Testis (tissue), 3 donors: ENCODE results near the gene DDX31. TPM values are rescaled to one million over a fixed set of nuclear protein-coding genes. Genes with fewer than 3 reads are reported as not detected.

Source experiments
- DNase-seq: peaks from one replicate; pipeline ENCODE4 v3.0.0-alpha.2; 2019
- H3K27ac ChIP-seq, 2 donors: fragments of 200-600 bp; sonication (generic); one replicate each; pipeline ENCODE4 v1.5.1; 2019
- H3K27me3 ChIP-seq: fragments of 200-600 bp; sonication (generic); one replicate; pipeline ENCODE4 v1.5.1; 2019
- H3K36me3 ChIP-seq: fragments of 200-600 bp; sonication (generic); one replicate; pipeline ENCODE4 v1.5.1; 2017; ENCODE audit warnings: low read depth; ENCODE audit errors: missing control alignments
- H3K4me1 ChIP-seq: fragments of 200-600 bp; sonication (generic); one replicate; pipeline ENCODE4 v1.5.1; 2019
- H3K4me3 ChIP-seq, 2 donors: fragments of 200-600 bp; sonication (generic); one replicate each; pipeline ENCODE4 v1.5.1; 2017 to 2019
- H3K9me3 ChIP-seq: fragments of 200-600 bp; sonication (generic); one replicate; pipeline ENCODE4 v1.5.1; 2017
- CTCF ChIP-seq, 3 experiments: fragments of 450-650 bp in 2 of 3; fragments of 200-600 bp in 1 of 3; sonication (generic) in 1 of 3; IDR thresholded peaks; one replicate each; pipeline ENCODE4 v1.5.1; 2016 to 2019; ENCODE audit warnings: antibody characterized with exemption in 3 of 3, mild to moderate bottlenecking in 2 of 3, moderate library complexity in 1 of 3
- POLR2A ChIP-seq: fragments of 450-650 bp; IDR thresholded peaks from one replicate; pipeline ENCODE4 v1.6.1; 2017; ENCODE audit warnings: antibody characterized with exemption, mild to moderate bottlenecking, moderate library complexity
- WGBS, 2 donors: methylation state at CpG; one replicate each; pipeline ENCODE4 v1.1.5; 2018; 5-methylcytosine and 5-hydroxymethylcytosine counted together
- intact Hi-C: fragments of 100-400 bp; cut with DNase I; formaldehyde crosslinking; loops from one replicate; pipeline ENCODE4 v1.15.1; 2023; ENCODE audit warnings: low total_unique reads
- polyA plus RNA-seq: library from polyadenylated mRNA; stranded (reverse); fragments of 350-450 nt; fragmentation: Illumina TruSeq; extraction: RNeasy Lipid Tissue Mini Kit (QIAGEN cat#74804); gene quantifications from one replicate; pipeline ENCODE4 v1.2.3, GENCODE V29; 2014; ENCODE audit warnings: low read depth, low replicate concordance; ENCODE audit not compliant: insufficient read depth
- total RNA-seq, 2 donors: library from RNA; depleted of rRNA; stranded (reverse); fragments of >200 nt; gene quantifications; one replicate each; pipeline ENCODE4 v1.2.3, GENCODE V29; 2016

The DDX31 gene
- total and polyA plus RNA-seq, 3 donors from 2014 or later, result 17.9 to 24.2 (median 21.1) TPM

DNA sequence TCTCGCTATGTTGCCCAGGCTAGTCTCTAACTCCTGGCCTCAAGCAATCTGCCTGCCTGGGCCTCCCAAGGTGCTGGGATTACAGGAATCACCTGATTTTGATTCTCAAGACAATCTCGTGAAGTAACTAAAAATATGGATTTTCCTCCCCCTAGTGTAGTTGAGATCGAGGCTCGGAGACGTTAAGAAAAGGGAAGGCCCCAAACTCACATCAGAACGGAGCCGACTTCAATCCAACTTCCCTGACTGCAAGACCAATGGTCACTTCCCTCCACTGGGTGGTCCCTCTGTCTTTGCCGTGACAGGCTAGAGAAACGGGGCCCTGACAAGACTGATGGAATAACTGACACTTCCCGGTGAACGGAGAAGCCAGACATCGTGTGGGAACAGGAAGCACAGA is 59.1 kb downstream of the DDX31 start:
- intact Hi-C loops, result no loop called here
- H3K36me3 ChIP-seq, result no peaks in the 10 kb centered on the region

DNA sequence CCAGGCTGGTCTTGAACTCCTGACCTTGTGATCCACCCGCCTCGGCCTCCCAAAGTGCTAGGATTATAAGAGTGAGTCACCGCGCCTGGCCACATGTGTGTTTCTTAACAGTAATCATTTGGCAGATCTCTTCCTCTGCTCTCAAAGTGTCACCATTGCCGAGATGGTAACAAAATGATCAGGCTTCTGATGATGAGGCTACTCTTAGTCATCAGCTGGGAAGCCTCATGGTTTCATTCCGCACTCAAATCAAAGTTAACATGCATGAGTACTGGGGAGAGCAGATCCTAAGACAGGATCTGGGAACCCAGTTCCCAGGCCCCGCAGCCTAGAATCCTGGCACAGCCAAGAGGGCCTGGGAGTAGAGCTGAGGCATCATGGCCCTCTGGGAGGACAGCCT is 60.0 kb downstream of the DDX31 start:
- intact Hi-C loops, result no loop called here
- WGBS, 2 donors, result 82% methylated on average over 6 to 7 of the region's 7 CpGs
- H3K36me3 ChIP-seq, result no peaks in the 10 kb centered on the region
- no peaks in the 10 kb centered on the region for H3K27me3 ChIP-seq
- no peak overlapping the region for H3K27ac ChIP-seq
- no peak for TF ChIP-seq CTCF (IDR thresholded peaks at IDR 0.05)
- TF ChIP-seq POLR2A, result no peak
- no peaks in the 10 kb centered on the region for H3K4me1 ChIP-seq
- no peak overlapping the region for H3K4me3 ChIP-seq
- no peaks in the 10 kb centered on the region for H3K9me3 ChIP-seq
- DNase-seq, result no peak

More for the DNA sequence above, 59.1 kb downstream of the DDX31 start:
- H3K9me3 ChIP-seq, result no peaks in the 10 kb centered on the region
- H3K4me1 ChIP-seq, result no peaks in the 10 kb centered on the region
- H3K27ac ChIP-seq, result no peak overlapping the region
- no peak for TF ChIP-seq POLR2A
- no peak for TF ChIP-seq CTCF (IDR thresholded peaks at IDR 0.05)
- DNase-seq, result no peak
- 88 to 89% methylated on average over 12 of the region's 12 CpGs for WGBS, 2 donors
- H3K4me3 ChIP-seq, result no peak overlapping the region
- H3K27me3 ChIP-seq, result no peaks in the 10 kb centered on the region

DNA sequence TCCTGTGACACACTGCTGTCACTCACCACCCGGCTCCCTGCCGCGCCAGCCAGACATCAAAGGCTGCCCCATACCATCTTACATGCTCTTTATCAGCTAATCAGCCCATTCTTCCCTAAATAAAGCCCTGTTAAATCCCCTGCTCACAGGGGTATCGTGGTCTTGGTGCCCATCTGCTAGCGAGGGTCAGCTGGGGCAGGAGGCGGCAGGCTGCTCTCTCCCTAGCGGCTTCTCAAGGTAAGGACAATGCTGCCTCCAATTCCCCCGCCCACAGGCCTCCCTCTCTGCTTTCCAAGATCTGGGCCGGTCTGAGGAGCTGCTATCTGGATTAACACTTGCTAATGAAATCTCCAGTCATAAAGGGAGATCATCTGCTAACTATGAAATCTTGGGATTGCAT is 60.6 kb downstream of the DDX31 start:
- 89 to 94% methylated on average over 9 of the region's 9 CpGs for WGBS, 2 donors
- no peaks in the 10 kb centered on the region for H3K36me3 ChIP-seq
- no peaks in the 10 kb centered on the region for H3K9me3 ChIP-seq
- no peaks in the 10 kb centered on the region for H3K4me1 ChIP-seq
- intact Hi-C loops, result no loop called here
- H3K27me3 ChIP-seq, result no peaks in the 10 kb centered on the region
- no peak overlapping the region for H3K27ac ChIP-seq
- DNase-seq, result no peak
- H3K4me3 ChIP-seq, result no peak overlapping the region
- TF ChIP-seq CTCF (IDR thresholded peaks at IDR 0.05) (no peak), POLR2A (no peak)

- TF ChIP-seq POLR2A (no peak), CTCF (IDR thresholded peaks at IDR 0.05) (no peak)
- H3K27me3 ChIP-seq, result no peaks in the 10 kb centered on the region
Observed at GRCh38 chr9:132606066-132606465, 63.7 kb downstream of the DDX31 start.

DNA sequence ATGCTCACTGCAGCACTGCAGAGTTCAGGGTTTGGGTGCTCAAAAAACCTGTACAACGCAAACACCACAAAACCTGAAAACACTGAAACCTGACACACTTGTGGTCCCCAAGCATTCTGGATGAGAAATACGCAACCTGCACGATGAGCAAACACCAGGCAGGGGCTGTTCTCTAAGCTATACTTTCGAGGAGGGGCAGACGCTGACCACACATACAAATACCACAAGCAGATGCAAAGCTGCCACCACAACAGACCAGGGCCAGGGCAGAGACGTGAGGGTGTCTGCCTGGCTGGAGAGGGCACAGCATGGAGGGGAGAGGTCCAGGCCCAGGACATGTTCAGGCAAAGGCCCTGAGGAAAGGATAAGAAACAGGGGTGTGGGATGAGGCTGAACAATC is 64.4 kb downstream of the DDX31 start:
- intact Hi-C loops, result no loop called here
- Histone ChIP-seq H3K4me1 (no peaks in the 10 kb centered on the region), H3K36me3 (no peaks in the 10 kb centered on the region), H3K9me3 (no peaks in the 10 kb centered on the region), H3K4me3 (no peak overlapping the region), H3K27ac (no peak overlapping the region), H3K27me3 (no peaks in the 10 kb centered on the region)
- WGBS, 2 donors, result 93% methylated on average over 6 of the region's 6 CpGs
- TF ChIP-seq CTCF (IDR thresholded peaks at IDR 0.05), result no peak
- DNase-seq, result no peak

More at GRCh38 chr9:132606066-132606465, 63.7 kb downstream of the DDX31 start:
- Histone ChIP-seq H3K36me3 (no peaks in the 10 kb centered on the region), H3K4me3 (no peak overlapping the region), H3K27ac (no peak overlapping the region), H3K9me3 (no peaks in the 10 kb centered on the region), H3K4me1 (no peaks in the 10 kb centered on the region)
- no peak for DNase-seq
- intact Hi-C loops, result no loop called here
- 73 to 80% methylated on average over 6 of the region's 6 CpGs for WGBS, 2 donors
